ENCODE results near the gene INTS2.

DNA sequence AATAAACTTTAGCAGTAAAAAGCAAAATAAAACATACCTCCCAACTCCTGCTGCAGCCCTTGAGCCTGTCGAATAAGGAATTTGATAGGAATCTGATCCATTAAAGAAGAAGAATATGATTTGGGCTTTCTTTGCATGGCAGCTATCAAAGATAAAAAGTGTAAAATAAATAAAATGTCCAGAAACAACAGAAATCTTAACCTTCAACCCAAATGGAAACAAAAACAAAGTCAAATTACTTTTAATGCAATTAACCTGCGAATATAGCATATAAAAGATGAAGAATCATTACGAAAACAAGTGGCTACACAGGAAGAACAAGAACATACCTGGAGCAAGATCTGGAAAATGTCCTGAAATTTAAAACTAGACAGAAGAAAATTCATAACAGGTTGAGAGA is 42.9 kb downstream of the INTS2 start:
- TF ChIP-seq EZH2 (IDR thresholded peaks at IDR 0.05; ENCODE audit: low read depth): no peak
- TF ChIP-seq, protein P1, sequence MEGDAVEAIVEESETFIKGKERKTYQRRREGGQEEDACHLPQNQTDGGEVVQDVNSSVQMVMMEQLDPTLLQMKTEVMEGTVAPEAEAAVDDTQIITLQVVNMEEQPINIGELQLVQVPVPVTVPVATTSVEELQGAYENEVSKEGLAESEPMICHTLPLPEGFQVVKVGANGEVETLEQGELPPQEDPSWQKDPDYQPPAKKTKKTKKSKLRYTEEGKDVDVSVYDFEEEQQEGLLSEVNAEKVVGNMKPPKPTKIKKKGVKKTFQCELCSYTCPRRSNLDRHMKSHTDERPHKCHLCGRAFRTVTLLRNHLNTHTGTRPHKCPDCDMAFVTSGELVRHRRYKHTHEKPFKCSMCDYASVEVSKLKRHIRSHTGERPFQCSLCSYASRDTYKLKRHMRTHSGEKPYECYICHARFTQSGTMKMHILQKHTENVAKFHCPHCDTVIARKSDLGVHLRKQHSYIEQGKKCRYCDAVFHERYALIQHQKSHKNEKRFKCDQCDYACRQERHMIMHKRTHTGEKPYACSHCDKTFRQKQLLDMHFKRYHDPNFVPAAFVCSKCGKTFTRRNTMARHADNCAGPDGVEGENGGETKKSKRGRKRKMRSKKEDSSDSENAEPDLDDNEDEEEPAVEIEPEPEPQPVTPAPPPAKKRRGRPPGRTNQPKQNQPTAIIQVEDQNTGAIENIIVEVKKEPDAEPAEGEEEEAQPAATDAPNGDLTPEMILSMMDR (conservative IDR thresholded peaks at IDR 0.05): no peak

Data from PC-9 (cell line).